Measurements from ENCODE around the gene TEKTIP1. TPM values are rescaled to one million over a fixed set of nuclear protein-coding genes. Genes with fewer than 3 reads are reported as not detected.

The TEKTIP1 gene
- total and polyA plus RNA-seq, 2 of the 4 experiments (the other 2 are of a cell fraction) = not detected

- Histone ChIP-seq H3K9me1 (ENCODE audit: insufficient read depth, low read length) (peaks cover 13% of the 10 kb centered on the region), H4K5ac (ENCODE audit: low read depth, low read length) (no peak overlapping the region), H3K4me2 (ENCODE audit: low read depth, low read length) (no peak overlapping the region), H3K27me3 (ENCODE audit: control insufficient read depth, insufficient read depth, low read length) (no peaks in the 10 kb centered on the region), H3K23ac (ENCODE audit: low read depth, low read length) (no peak overlapping the region), H2BK15ac (ENCODE audit: low read depth, low read length) (no peak overlapping the region), H3K79me1 (ENCODE audit: low read depth in 1 of 2, low read length in 2 of 2) (peaks cover 24 to 80% of the 10 kb centered on the region in 2 experiments), H3K56ac (ENCODE audit: extremely low read depth, insufficient read depth, low read length) (no peak overlapping the region), H3K36me3 (ENCODE audit: control insufficient read depth, insufficient read depth, low read length) (peaks cover 48% of the 10 kb centered on the region), H3K14ac (replicated peaks; ENCODE audit: low read depth, low read length) (no peak overlapping the region), H2AK9ac (replicated peaks; ENCODE audit: low read depth, low read length, poor library complexity) (peak overlapping the region; percentile 78), H3K9ac (ENCODE audit: low read depth, low read length) (no peak overlapping the region), H2AFZ (replicated peaks; ENCODE audit: low read length, poor library complexity) (no peak overlapping the region), H2BK20ac (ENCODE audit: low read depth, low read length) (no peak overlapping the region), H2BK120ac (ENCODE audit: low read depth, low read length) (no peak overlapping the region), H3K4me3 (ENCODE audit: insufficient read depth, low read depth, low read length) (no peak overlapping the region), H3K18ac (ENCODE audit: low read depth, low read length) (no peak overlapping the region), H4K91ac (ENCODE audit: insufficient read depth, low read depth, low read length) (no peak overlapping the region), H3K9me3 (ENCODE audit: control insufficient read depth, insufficient read depth, low read length) (no peaks in the 10 kb centered on the region), H4K8ac (ENCODE audit: low read depth in 2 of 2, low read length in 2 of 2) (no peak overlapping the region), H3K27ac (ENCODE audit: insufficient read depth, low read length) (no peak overlapping the region), H2AK5ac (ENCODE audit: low read depth, low read length) (no peak overlapping the region), H3K4me1 (ENCODE audit: control insufficient read depth, insufficient read depth, low read length) (no peaks in the 10 kb centered on the region), H2BK5ac (ENCODE audit: low read depth, low read length, poor library complexity, severe bottlenecking) (no peak overlapping the region), H3K4ac (ENCODE audit: low read depth, low read length) (no peak overlapping the region), H4K20me1 (ENCODE audit: insufficient read depth, low read length) (peaks cover 74% of the 10 kb centered on the region)
- DNase-seq (no peak), ATAC-seq (ENCODE audit: low read depth) (no peak)
- WGBS, 2 experiments (ENCODE audit: extremely low coverage in 2 of 2, insufficient read length in 1 of 2) = 96% methylated on average over 26 of the region's 40 CpGs; no CpG with 5 or more reads in 1 of the 2 experiments
- ChIA-PET POLR2A (ENCODE audit: unreplicated experiment) (no interaction called here), CTCF (no interaction called here)
- in situ Hi-C loops (cut with MboI; ENCODE audit: low sequenced_read_pairs) (no loop called here), intact Hi-C loops (cut with micrococcal nuclease) (no loop called here), dilution Hi-C loops (cut with HindIII; ENCODE audit: low sequenced_read_pairs, unreplicated experiment) (no loop called here)
- no TSS peak for BruUV-seq (replicated peaks)
- no peak for TF ChIP-seq CEBPB (IDR thresholded peaks at IDR 0.05; ENCODE audit: low read depth, low read length)
- TF ChIP-seq BHLHE40 (IDR thresholded peaks at IDR 0.05; ENCODE audit: low read depth, low read length) = no peak
- TF ChIP-seq CTCF (conservative IDR thresholded peaks at IDR 0.05; ENCODE audit: low read depth, low read length) = no peak
- no peak for TF ChIP-seq RCOR1 (IDR thresholded peaks at IDR 0.05; ENCODE audit: insufficient replicate concordance, low read length)
- TF ChIP-seq MAZ (IDR thresholded peaks at IDR 0.05; ENCODE audit: borderline replicate concordance, low read depth, low read length) = no peak
- no peak for TF ChIP-seq MXI1 (IDR thresholded peaks at IDR 0.05; ENCODE audit: borderline replicate concordance, low read depth, low read length)
- no peak for TF ChIP-seq ELK1 (IDR thresholded peaks at IDR 0.05; ENCODE audit: borderline replicate concordance, low read depth, low read length)
- TF ChIP-seq RFX5 (IDR thresholded peaks at IDR 0.05; ENCODE audit: low read depth, low read length) = no peak
- TF ChIP-seq POLR2A (IDR thresholded peaks at IDR 0.05; ENCODE audit: low read depth, low read length) = no peak
- no peak for TF ChIP-seq CHD1 (IDR thresholded peaks at IDR 0.05; ENCODE audit: low read depth, low read length)
- TF ChIP-seq RAD21 (IDR thresholded peaks at IDR 0.05; ENCODE audit: low read length) = no peak
- no peak for TF ChIP-seq SMC3 (IDR thresholded peaks at IDR 0.05; ENCODE audit: low read depth, low read length)
- no peak for TF ChIP-seq MAFK (IDR thresholded peaks at IDR 0.05; ENCODE audit: low read depth, low read length)
- TF ChIP-seq NFE2L2 (IDR thresholded peaks at IDR 0.05; ENCODE audit: low read depth, low read length) = no peak
- TF ChIP-seq FOS (IDR thresholded peaks at IDR 0.05; ENCODE audit: low read depth, low read length) = no peak
These were observed 16.3 kb upstream of the TEKTIP1 start for GRCh38 chr19:3522421-3523360.

Data from IMR-90 (cell line).